ENCODE measurements around the gene DAAM1.

- no peak for TF ChIP-seq CTCF (IDR thresholded peaks at IDR 0.05)
- no peak for TF ChIP-seq POLR2AphosphoS5 (IDR thresholded peaks at IDR 0.05; ENCODE audit: insufficient read depth in 1 of 2, low read depth in 1 of 2)
- no peak for TF ChIP-seq POLR2A (IDR thresholded peaks at IDR 0.05)
Observed at GRCh38 chr14:59303216-59303615, 114.7 kb downstream of the DAAM1 start.
